Activated CD8-positive, alpha-beta memory T cell treated with anti-CD3 and anti-CD28 coated beads, Interleukin-2, amount 50 U/mL, for 4 hours (primary cell): ENCODE data around the gene MTG1.
"Not testable (repeated sequence)": the region's sequence is repeated elsewhere in the genome, so short reads cannot be mapped to it uniquely, and the experiment has no call there.

Source experiments
- DNase-seq: peaks from one replicate; pipeline ENCODE4 v3.0.0-alpha.2; 2020

MTG1 gene

DNA sequence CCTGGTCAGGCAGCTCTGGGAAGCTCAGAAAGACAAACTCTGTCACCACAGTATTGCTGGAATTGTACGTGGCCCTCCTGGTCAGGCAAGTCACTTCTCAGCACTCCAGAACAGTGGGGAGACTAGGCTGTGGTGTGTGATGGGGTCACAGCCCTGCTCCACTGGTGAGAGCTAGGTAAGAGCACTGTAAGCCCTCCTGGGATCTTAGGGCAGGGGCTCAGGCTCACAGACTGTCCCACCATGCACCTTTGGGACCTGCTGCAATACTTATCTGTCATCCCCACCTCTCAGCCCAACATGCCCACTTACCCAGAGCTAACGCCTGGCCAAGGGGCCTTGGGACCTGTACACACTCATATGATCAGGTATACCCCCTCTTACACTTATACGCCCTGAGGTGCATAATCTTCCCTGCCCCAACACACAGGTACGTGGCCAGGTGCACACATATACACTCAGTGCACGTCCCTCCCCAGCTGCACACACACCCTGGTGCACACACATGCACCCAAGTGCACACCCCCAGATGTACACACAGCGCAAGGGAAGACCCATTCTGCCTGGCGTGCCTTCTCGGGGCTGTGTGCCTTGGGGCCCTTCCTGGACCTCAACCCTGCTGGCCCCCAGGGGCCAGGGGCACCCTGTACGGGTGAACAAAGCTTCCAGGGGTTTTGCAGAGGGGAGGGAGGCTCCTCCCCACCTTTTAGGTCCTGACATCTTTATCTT is 38.1 kb downstream of the MTG1 start:
- not testable (repeated sequence) for DNase-seq

- DNase-seq = not testable (repeated sequence)
These were observed 38.8 kb downstream of the MTG1 start for GRCh38 chr10:133432789-133433188.

DNA sequence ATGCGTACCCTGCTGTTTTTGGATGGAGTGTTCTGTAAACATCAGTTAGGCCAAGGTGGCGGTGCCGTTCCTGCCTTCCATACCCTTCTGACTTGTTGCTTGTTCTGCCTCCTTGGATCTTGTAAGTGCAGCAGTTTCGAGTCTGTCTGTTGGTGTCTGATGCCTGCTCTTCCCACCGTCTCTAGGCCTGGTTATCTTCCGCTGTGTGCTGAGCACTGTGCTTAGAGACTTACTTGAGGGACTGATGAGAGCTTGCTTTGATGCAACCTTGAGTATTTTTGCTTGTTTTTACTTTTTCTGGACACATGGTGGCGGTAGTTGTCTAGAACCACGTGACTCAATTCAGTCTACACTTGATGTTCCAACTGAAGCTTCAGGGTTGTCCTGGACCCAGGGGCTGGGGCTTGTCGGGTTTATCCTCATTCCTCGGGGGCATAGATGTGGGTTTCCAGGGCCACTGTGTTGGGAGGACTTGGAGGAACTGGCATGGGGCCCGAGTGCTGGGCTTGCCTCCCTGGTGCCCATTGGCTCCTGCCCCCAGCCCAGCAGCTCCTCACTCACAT is 44.8 kb downstream of the MTG1 start:
- DNase-seq = no peak

- no peak for DNase-seq
These were observed 45.8 kb downstream of the MTG1 start for GRCh38 chr10:133439517-133440461.

DNA sequence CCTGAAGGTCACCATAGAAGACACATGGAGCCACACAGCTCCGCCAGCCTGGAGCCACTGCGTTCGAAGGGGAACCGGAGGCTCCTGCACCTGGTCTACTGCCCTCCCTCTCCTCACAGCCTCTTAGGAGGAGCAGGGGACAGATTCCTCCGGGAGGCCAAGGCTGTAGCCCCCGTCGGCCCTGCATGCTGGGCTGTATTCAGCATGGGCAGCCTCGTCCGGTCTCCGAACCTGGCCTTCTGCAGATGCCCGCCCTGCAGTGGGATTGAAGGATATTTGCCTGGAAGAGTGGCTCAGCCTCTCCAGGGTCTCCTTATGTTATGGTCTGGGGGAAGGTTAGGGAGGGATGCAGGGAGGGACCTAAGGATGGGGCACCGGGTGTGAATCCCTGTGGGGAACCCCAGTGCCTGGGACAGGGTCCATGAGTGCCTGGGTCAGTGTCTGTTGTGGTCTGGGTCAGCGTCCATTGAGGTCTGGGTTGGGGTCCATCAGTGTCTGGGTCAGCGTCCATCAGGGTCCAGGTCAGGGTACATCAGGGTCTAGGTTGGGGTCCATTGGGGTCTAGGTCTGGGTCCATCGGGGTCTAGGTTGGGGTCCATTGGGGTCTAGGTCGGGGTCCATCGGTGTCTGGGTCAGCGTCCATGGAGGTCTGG is 46.8 kb downstream of the MTG1 start:
- no peak for DNase-seq

GRCh38 chr10:133441356-133441755 is 47.4 kb downstream of the MTG1 start:
- not testable (repeated sequence) for DNase-seq

DNA sequence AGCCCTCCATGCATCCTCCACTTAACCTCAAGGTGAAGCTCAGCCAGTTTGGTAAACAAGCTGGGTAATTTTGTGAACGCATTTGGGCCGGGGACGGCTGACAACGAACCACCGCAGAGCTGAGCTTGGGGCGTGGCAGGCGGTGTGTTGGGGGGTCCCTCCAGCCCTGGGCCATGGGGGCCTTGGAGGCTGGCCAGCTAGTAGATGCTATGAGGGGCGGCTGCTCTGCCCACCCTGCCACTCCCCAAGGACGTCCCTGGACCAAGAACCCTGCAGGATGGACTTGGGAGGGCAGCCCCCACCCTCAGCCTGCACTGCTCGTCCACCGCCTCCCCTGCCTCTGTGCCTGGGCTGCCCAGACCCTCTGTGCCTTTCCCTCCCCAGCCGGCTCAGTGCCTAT is 47.8 kb downstream of the MTG1 start:
- no peak for DNase-seq

GRCh38 chr10:133442191-133442966 is 48.4 kb downstream of the MTG1 start:
- peak; percentile 17 for DNase-seq

- peak; percentile 13 for DNase-seq
These were observed 49.3 kb downstream of the MTG1 start for GRCh38 chr10:133442967-133443924.

DNA sequence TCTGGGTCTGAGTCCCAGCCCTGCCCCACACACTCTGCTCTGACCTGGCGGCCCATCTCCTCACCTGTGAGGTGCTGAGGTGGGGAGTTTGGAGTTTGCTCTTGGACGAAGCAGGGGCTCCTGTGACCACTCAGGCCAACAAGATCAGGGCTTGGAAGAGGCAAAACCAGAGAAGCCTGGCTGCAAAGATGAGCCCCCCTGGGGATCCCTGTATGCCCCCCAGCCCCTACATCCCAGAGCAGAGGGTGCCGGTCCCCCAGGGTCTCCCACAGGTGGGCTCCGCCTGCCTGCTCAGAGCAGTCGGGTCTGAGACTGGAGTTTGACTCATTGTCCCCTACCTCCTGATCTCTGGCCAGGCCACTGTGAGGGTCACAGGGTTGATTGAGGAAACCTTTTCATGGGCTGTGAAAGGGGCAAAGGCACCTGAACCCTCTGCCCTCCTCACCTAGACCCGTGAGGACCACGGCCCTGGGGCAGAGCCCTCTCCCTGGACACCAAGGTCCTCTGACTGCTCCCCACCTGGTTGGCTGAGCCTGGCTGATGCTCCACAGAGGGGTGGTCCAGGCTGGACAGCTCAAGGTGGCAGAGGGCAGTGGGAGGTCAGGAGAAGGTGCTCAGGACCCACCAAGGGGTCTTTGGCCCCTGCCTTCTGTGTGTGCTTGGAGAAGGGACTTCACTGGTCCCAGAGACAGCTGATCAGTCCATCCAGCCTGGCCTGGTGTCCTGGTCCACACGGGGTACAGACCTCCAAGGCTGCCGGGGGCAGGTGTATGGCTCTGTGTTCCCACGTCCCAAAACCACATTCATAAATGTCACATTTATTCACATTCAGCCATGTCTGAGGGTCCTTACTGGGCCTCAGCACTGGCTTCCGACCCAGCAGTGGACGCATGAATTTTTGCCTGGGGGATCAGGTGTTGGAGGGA is 50.6 kb downstream of the MTG1 start:
- no peak for DNase-seq

GRCh38 chr10:133445268-133445732 is 51.3 kb downstream of the MTG1 start:
- peak; percentile 12 for DNase-seq

DNA sequence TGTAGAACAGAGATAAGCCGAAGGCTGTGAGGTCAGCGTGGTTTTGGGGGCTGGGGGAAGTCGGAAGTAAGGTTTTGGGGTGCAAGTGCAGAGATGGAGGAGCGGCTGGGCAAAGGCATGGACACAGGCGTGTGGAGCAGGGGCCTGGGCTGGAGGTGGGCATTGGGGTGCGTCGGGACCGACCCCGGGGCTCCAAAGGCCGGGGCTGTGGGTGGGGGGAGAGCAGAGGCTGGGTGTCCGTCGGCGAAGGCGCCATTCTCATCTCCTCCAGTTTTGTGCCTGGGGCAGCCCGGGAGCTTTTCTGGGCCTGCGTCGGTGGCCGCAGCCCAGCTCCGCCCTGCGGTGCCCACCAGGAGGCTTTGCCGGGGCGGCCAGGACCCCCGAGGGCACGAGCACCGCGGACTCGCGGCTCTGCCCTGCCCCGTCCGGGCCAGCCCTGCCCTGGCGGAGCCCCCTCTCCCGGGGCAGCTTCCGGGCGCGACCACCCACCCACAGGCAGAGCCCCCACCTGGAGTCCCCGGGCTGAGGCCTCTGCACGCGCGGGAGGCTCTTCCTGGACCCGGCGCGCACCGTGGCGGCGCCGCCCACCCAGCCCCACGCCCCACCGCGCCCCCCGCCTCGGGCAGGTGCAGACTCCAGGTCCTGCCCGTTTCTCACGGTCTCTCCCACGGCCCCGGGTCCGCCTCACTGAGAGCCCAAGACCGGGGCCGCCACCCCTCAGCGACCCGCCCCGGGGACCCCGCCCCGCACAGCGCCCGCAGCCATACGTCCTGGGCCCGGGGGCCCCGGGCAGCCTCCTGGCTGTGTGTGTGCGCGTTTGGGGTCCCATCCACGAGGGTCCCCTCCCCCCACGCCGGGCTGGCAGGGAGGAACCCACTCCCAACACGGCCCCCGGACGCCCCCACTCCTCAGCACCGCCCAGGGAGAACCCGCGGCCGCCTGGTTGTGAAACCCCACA is 52.1 kb downstream of the MTG1 start:
- DNase-seq = no peak

GRCh38 chr10:133446979-133447378 is 53.0 kb downstream of the MTG1 start:
- no peak for DNase-seq

- no peak for DNase-seq
These were observed 54.2 kb downstream of the MTG1 start for GRCh38 chr10:133448120-133448519.

GRCh38 chr10:133451346-133451745 is 57.4 kb downstream of the MTG1 start:
- no peak for DNase-seq

DNA sequence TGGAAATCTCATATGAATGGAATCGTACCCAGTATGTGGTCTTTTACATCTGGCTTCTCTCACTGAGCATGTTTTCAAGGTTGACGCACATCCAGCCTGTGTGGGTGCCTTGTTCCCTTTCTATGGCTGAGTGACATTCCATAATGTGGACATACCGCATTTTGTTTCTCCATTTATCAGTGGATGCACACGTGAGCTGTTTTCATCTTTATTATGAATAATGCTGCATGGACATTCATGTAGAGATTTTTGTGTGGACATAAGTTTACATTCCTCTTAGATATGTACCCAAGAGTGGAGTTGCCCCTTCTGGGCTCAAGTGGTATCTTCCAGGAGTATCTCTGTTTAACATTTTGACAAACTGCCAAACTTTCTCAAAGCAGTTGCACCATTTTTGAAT is 58.5 kb downstream of the MTG1 start:
- DNase-seq = no peak

DNA sequence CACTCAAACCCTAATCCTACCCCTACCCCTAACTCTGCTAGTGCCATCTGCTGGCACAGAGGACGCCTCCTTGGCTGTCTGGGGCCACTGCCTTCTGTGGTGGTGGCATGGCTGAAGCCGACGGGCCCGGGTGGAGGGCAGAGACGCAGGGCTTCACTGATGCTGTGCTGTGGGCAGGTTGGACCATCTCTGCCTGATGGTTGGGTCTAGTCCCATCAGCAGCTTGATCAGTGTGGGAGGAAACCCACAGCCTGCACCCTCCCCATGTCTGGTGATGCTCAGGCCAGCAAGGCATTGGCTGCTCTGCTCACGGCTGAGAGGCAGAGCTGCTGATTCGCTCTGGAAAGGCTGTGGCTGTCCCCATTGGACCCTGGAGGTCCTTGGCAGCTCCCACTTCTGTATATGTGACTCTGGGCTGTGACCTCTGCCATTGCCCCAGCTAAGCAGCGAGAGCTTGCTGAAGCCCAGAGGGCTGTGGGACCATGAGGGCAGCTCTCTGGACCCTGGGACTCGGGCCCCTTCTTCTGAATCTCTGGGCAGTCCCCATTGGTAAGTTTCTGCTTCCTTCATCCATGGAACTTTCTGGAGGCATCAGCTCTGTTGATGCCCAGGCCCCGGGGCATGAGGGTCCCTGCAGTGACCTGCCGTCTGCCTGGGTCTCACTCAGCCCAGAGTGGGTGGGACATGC is 59.7 kb downstream of the MTG1 start, which contains the start of gene SCART1:
Gene SCART1, plus strand, starts transcription at position 430 of the 688 bp plus-strand sequence. Its CDS starts 53 bp downstream, at position 483.
- DNase-seq = no peak
